H4 (cell line): ENCODE measurements around the gene LRRC41. TPM values are rescaled to one million over a fixed set of nuclear protein-coding genes. Genes with fewer than 3 reads are reported as not detected.
A peak's percentile ranks its signal among the peaks of the same experiment; 100 is the strongest.
"Not testable (repeated sequence)": the region's sequence is repeated elsewhere in the genome, so short reads cannot be mapped to it uniquely, and the experiment has no call there.

Experiments used
- DNase-seq: peaks from one replicate; pipeline ENCODE4 v3.0.0-alpha.2; 2015; ENCODE audit warnings: low spot score
- total RNA-seq: library from RNA; depleted of rRNA; stranded (reverse); fragments of >200 nt; shearing (Covaris generic); gene quantifications from 2 replicates; pipeline ENCODE4 v1.2.3, GENCODE V29; 2014; rRNA removed

LRRC41 gene
- 65.0 and 88.5 TPM in 2 replicates for total RNA-seq

- DNase-seq = peak; percentile 99
Observed at GRCh38 chr1:46303038-46303871, at the start of gene LRRC41, which contains the start of gene UQCRH. Gene LRRC41, minus strand, starts transcription at chr1:46303616. Its CDS starts 294 bp downstream, at chr1:46303322. Gene UQCRH, plus strand, starts transcription at chr1:46303698. Its CDS starts 69 bp downstream, at chr1:46303767.

DNA sequence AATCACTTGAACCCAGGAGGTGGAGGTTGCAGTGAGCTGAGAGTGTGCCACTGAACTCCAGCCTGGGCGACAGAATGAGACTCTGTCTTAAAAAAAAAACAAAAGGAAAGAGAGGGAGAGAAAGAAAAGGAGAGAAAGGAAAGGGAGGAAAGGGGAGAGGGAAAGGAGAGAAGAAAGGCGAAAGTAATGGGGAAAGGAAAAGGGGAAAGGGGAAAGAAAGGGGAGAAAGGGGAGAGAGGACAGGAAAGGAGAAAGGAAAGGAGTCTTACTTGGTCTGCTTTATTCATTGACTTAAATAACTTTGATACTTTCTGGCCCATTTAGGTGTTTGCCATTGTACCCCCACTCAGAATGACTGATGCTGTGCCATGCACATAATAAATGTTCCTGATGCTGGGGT, 48.9 kb upstream of the LRRC41 start:
- DNase-seq = no peak

DNA sequence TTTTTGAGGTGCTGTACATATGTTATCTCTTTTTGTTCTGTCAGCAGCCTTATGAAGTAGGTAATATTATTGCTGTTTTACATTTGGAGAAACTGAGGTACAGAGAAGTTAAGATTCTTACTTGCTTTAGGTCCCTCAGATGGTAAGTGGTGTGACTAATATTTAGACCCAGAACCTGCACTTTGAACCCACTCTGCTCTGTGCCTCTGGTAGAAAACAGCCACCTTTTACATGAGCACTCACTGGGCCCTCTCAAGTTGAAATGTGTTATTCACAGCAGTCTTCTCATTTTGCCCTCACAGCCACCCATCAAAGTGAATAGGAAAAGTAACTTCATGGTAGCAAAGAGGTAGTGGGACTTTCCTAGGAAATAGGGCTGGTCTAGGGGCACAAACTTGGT, 41.9 kb upstream of the LRRC41 start:
- DNase-seq = no peak

GRCh38 chr1:46344481-46344880, 41.1 kb upstream of the LRRC41 start:
- no peak for DNase-seq

DNA sequence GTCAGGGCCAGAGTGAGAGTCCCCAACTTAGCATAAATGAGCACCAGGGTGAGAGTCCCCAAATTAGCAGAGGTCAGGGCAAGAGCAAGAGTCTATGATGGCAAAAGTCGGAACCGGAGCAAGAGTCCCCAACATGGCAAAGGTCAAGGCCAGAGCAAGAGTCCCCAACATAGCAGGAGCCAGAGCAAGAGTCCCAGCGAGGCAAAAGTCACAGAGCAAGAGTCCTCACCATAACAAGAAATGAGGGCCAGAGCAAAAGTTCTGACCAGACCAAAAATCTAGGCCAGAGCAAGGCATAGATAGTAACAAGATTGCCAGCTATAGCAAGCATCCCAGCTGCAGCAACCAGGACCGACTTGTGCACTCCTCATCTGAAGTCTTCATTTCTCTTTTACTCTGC, 40.3 kb upstream of the LRRC41 start:
- DNase-seq = no peak

GRCh38 chr1:46343351-46343695, 39.9 kb upstream of the LRRC41 start:
- DNase-seq = no peak

DNA sequence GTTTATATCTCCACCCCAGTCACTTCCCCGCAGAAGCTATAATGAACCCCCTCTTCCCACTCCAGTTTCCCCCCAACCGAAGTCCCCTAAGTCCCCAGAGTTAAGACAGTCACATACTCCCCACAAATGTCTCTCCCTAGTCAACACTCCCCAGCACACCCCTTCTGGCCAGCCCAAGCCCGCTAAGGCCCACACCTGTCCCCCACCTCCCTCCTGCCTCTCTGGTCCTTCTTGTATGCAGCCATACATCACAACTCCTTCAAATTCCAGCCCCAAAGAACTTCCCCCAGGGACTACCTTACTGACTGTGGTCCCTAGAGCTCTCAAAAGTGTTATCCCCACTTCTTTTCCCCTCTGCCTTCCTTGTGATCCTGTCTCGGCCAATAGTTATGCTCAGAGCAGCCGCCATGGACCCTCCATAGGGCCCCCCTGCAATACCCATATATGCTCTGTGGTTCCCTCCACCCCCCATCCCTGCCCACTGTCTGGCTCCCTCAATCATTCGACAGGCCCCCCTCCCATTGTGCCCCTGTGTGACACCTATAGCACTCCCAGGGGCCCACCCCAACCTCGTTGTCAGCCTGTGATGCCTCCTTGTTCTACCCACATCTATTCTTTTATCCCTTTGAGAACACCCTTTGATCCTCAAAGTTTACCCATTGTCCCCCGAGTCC, 39.4 kb upstream of the LRRC41 start:
- no peak for DNase-seq

- DNase-seq = peak; percentile 47
Observed at GRCh38 chr1:46342084-46342656, 38.8 kb upstream of the LRRC41 start.

DNA sequence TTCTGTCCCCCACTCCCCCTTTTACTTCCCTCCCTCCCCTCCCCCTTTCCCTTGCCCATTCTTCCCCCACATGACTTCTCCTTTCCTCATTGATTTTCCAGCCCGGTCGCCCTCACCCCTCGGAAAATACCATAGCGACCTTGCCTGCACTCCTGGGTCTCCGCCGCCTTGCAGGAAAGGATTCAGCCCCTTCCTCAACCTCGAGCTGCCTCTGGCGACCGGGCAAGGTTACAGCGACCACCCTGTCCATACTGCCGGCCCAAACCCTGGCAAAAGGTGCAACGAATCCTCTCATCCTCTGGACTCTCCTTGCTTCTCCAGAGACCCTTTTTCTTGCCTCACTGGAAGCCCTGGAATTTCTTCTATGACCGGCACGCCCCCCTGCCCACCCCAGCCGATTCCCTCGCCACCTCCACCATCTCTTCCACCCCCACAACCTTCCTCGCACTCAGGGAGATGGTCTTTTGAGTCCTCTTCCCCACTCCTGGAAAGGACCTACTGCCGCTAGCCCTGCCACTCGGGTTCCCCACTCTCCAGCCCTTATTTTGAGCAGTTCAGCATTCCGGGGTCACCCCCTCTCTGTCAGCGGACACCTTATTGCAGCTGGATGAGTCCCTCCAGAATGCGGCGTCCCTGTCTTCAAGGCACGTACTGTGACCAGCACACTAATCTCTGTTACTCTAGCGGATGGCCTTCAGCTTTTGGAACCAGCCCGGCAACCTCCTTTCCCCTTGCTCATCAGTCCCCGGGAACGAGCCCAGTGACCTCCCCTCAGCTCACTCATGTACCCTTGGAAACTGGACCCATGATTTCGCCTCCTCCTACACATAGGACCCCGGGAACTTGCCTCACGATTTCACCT, 38.0 kb upstream of the LRRC41 start:
- DNase-seq = no peak

DNA sequence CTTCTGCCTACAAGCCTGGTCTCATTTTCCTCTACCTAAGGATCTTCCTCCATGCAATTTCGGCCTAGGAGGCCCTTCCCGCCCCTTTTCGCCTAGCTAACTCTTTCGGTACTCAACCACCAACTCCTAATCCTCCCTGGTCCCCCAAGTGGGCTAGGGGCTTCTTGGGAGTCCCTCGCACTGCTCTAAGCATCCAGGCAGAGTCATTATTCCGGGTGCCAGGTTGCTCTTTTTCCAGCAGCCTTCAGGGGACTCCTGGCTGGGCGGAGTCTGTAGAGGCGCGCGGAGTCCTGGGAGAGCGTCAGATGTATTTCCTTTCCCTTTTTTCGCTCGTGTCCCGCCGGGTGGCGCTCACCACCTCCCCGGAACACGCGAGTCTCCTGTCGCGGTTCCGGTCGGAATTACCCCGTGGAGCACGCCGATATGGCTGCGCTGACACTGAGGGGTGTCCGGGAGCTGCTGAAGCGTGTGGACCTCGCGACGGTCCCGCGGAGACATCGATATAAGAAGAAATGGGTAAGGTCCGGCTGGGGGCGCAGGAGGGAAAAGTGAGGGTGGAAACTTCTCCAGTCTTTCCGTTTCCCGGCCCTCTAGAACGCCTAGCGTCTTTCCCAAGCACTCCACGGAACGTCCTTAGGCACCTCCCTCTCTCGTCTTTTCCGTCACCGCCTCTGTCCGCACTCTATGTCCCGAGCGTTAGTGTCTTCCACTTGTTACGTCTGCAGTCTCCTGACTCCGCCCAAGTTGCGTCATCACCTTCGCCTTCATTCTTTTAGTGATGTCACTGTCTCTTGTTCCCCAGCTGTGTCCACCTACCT, 37.2 kb upstream of the LRRC41 start, which contains the start of gene NSUN4:
NSUN4 (plus strand) TSS at position 404 of the 818 bp plus-strand sequence; CDS start at position 424, 20 bp downstream.
- DNase-seq = peak; percentile 95

GRCh38 chr1:46337409-46337808, 34.0 kb upstream of the LRRC41 start:
- not testable (repeated sequence) for DNase-seq

GRCh38 chr1:46335081-46335480, 31.7 kb upstream of the LRRC41 start:
- no peak for DNase-seq

- no peak for DNase-seq
Observed at GRCh38 chr1:46334030-46334384, 30.6 kb upstream of the LRRC41 start.

GRCh38 chr1:46333300-46334029, 30.0 kb upstream of the LRRC41 start:
- peak; percentile 34 for DNase-seq

GRCh38 chr1:46331786-46332540, 28.5 kb upstream of the LRRC41 start:
- not testable (repeated sequence) for DNase-seq

DNA sequence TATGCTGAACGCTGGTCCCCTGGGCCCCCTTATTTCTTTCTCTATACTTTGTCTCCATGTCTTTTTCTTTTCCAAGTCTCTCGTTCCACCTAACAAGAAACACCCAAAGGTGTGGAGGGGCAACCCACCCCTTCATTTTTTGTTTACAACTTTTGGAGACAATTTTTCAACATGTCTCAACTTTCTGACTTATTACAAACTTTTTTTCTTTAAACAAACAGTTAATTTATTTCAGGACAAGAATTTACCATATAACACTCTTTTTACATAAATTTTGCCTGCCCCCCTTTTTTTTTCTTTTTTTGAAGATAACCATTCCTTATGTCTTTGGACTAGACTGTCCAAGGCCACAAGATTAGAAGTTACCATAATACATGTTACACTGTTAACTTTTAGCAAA, 27.0 kb upstream of the LRRC41 start:
- not testable (repeated sequence) for DNase-seq

GRCh38 chr1:46329807-46330206, 26.4 kb upstream of the LRRC41 start:
- DNase-seq = not testable (repeated sequence)

DNA sequence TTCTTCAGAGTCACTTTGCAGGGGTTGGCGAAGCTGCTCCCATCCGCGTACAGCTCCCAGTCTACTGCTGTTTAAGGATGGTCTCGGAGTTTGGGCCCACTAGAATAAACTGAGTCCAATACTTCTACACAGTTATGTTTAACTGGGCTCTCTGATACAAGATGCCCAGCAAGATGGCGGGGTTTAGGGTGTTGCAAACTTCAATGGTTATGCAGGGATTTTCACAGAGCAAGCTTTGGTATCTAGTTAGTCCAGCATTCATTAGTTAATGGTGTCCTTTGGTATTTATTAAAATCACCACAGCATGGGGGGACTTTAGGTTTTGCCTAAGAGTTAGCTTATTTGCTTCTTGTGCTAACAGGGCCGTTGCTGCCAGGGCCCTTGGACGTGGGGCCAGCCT, 24.8 kb upstream of the LRRC41 start:
- DNase-seq = not testable (repeated sequence)
